GM20000 (cell line): ENCODE measurements around the gene CLSTN1.
"Not testable (repeated sequence)": the region's sequence is repeated elsewhere in the genome, so short reads cannot be mapped to it uniquely, and the experiment has no call there.

ENCODE experiments used
- DNase-seq: peaks from one replicate; pipeline ENCODE4 v3.0.0; 2012; ENCODE audit warnings: low spot score
- CTCF ChIP-seq: IDR thresholded peaks from 2 replicates; pipeline ENCODE4 v1.5.1; 2012; ENCODE audit warnings: mild to moderate bottlenecking, control low read depth; ENCODE audit errors: extremely low read depth, missing control alignments

CLSTN1 gene

GRCh38 chr1:9714257-9714718 lies 109.5 kb downstream of the CLSTN1 start:
- DNase-seq: no peak
- TF ChIP-seq CTCF: no peak

GRCh38 chr1:9712767-9713166 lies 111.0 kb downstream of the CLSTN1 start:
- not testable (repeated sequence) for DNase-seq

- no peak for TF ChIP-seq CTCF
- DNase-seq: no peak
These were observed 112.2 kb downstream of the CLSTN1 start for GRCh38 chr1:9711466-9712020.

GRCh38 chr1:9710037-9710436 lies 113.7 kb downstream of the CLSTN1 start:
- no peak for TF ChIP-seq CTCF
- DNase-seq: no peak

- no peak for TF ChIP-seq CTCF
- DNase-seq: no peak
These were observed 117.6 kb downstream of the CLSTN1 start for GRCh38 chr1:9706178-9706577.

GRCh38 chr1:9705337-9706093 lies 118.2 kb downstream of the CLSTN1 start:
- no peak for TF ChIP-seq CTCF
- DNase-seq: no peak

- TF ChIP-seq CTCF: no peak
- no peak for DNase-seq
These were observed 120.1 kb downstream of the CLSTN1 start for GRCh38 chr1:9703681-9704080.

GRCh38 chr1:9703165-9703509 lies 120.6 kb downstream of the CLSTN1 start:
- no peak for DNase-seq
- no peak for TF ChIP-seq CTCF
